DOHH2 (cell line): Measurements from ENCODE around the gene B4GALT1.

Source experiments
- H3F3A ChIP-seq: fragments of 200-600 bp; sonication (generic), shearing (Covaris generic); 2 replicates; pipeline ENCODE4 v1.6.0; 2016; ENCODE audit warnings: antibody characterized with exemption, mild to moderate bottlenecking; ENCODE audit not compliant: control insufficient read depth, insufficient read depth
- H3K27ac ChIP-seq: fragments of 200-600 bp; sonication (generic); 2 replicates; pipeline ENCODE4 v1.5.1; 2014; ENCODE audit warnings: low read depth, mild to moderate bottlenecking, low read length, moderate library complexity
- H3K27me3 ChIP-seq: fragments of 200-600 bp; sonication (generic); 2 replicates; pipeline ENCODE4 v1.6.1; 2014; ENCODE audit warnings: mild to moderate bottlenecking, low read length, mixed read lengths; ENCODE audit not compliant: control insufficient read depth
- H3K36me3 ChIP-seq: fragments of 200-600 bp; sonication (generic); 2 replicates; pipeline ENCODE4 v1.6.1; 2014; ENCODE audit warnings: mild to moderate bottlenecking, low read length, moderate library complexity, mixed read lengths; ENCODE audit not compliant: control insufficient read depth
- H3K4me1 ChIP-seq: fragments of 200-600 bp; sonication (generic); 2 replicates; pipeline ENCODE4 v1.6.1; 2014; ENCODE audit warnings: mild to moderate bottlenecking, low read length, mixed read lengths; ENCODE audit not compliant: control insufficient read depth
- H3K4me2 ChIP-seq: fragments of 200-600 bp; sonication (generic); 2 replicates; pipeline ENCODE4 v1.6.0; 2014; ENCODE audit warnings: mild to moderate bottlenecking, low read length, moderate library complexity
- H3K4me3 ChIP-seq: fragments of 200-600 bp; sonication (generic); 2 replicates; pipeline ENCODE4 v1.5.1; 2014; ENCODE audit warnings: mild to moderate bottlenecking, low read length, mixed read lengths
- H3K79me2 ChIP-seq: fragments of 200-600 bp; sonication (generic); 2 replicates; pipeline ENCODE4 v1.6.1; 2014; ENCODE audit warnings: mild to moderate bottlenecking, low read length, mixed read lengths; ENCODE audit not compliant: control insufficient read depth
- H3K9me2 ChIP-seq: fragments of 200-600 bp; sonication (generic); replicated peaks from 2 replicates; pipeline ENCODE4 v1.6.1; 2014; ENCODE audit warnings: mild to moderate bottlenecking, low read length, mixed read lengths; ENCODE audit not compliant: control insufficient read depth
- H3K9me3 ChIP-seq: fragments of 200-600 bp; sonication (generic); 2 replicates; pipeline ENCODE4 v1.6.1; 2014; ENCODE audit warnings: antibody characterized with exemption, low read length, mixed read lengths; ENCODE audit not compliant: control insufficient read depth, insufficient read depth
- H4K20me1 ChIP-seq: fragments of 200-600 bp; sonication (generic); 2 replicates; pipeline ENCODE4 v1.6.0; 2014; ENCODE audit warnings: low read depth, mild to moderate bottlenecking, antibody characterized with exemption, low read length, moderate library complexity; ENCODE audit not compliant: control insufficient read depth, insufficient read depth
- CTCF ChIP-seq: fragments of 200-600 bp; sonication (generic); IDR thresholded peaks from one replicate; pipeline ENCODE4 v1.5.1; 2014; ENCODE audit warnings: antibody characterized with exemption, mild to moderate bottlenecking, low read depth, low read length; ENCODE audit not compliant: poor library complexity, severe bottlenecking
- EZH2phosphoT487 ChIP-seq: fragments of 200-600 bp; sonication (generic); IDR thresholded peaks from 2 replicates; pipeline ENCODE4 v1.6.1; 2017; ENCODE audit warnings: borderline replicate concordance, mild to moderate bottlenecking, antibody characterized with exemption, low read length, moderate library complexity, mixed read lengths

B4GALT1 gene

GRCh38 chr9:33138768-33139167, 28.4 kb downstream of the B4GALT1 start:
- Histone ChIP-seq H3K4me3 (no peak overlapping the region), H4K20me1 (no peaks in the 10 kb centered on the region), H3K79me2 (peaks cover 62% of the 10 kb centered on the region), H3K9me2 (no peaks in the 10 kb centered on the region), H3K36me3 (peaks cover 2% of the 10 kb centered on the region; the same call in 1 of the 2 replicates), H3K27me3 (no peaks in the 10 kb centered on the region), H3F3A (no peaks in the 10 kb centered on the region), H3K4me2 (no peak overlapping the region), H3K27ac (no peak overlapping the region), H3K4me1 (peaks cover 40% of the 10 kb centered on the region), H3K9me3 (no peaks in the 10 kb centered on the region)
- TF ChIP-seq CTCF, result no peak
- no peak for TF ChIP-seq EZH2phosphoT487

GRCh38 chr9:33137781-33138264, 29.3 kb downstream of the B4GALT1 start:
- H3K79me2 ChIP-seq, result peaks cover 55% of the 10 kb centered on the region
- H3K4me3 ChIP-seq, result no peak overlapping the region
- no peaks in the 10 kb centered on the region for H3K27me3 ChIP-seq
- TF ChIP-seq CTCF, result no peak
- TF ChIP-seq EZH2phosphoT487, result no peak
- H3K9me2 ChIP-seq, result no peaks in the 10 kb centered on the region
- H3F3A ChIP-seq, result no peaks in the 10 kb centered on the region
- H3K9me3 ChIP-seq, result no peaks in the 10 kb centered on the region
- H3K27ac ChIP-seq, result no peak overlapping the region
- H3K4me1 ChIP-seq, result peaks cover 33% of the 10 kb centered on the region
- H4K20me1 ChIP-seq, result no peaks in the 10 kb centered on the region
- no peak overlapping the region for H3K4me2 ChIP-seq
- peaks cover 10% of the 10 kb centered on the region; the same call in 1 of the 2 replicates for H3K36me3 ChIP-seq

- no peaks in the 10 kb centered on the region for H3K9me3 ChIP-seq
- H3K79me2 ChIP-seq, result peaks cover 48% of the 10 kb centered on the region
- no peaks in the 10 kb centered on the region for H3F3A ChIP-seq
- peaks cover 25% of the 10 kb centered on the region for H3K4me1 ChIP-seq
- H3K4me3 ChIP-seq, result no peak overlapping the region
- peaks cover 10% of the 10 kb centered on the region for H3K36me3 ChIP-seq
- TF ChIP-seq CTCF (no peak), EZH2phosphoT487 (no peak)
- H3K9me2 ChIP-seq, result no peaks in the 10 kb centered on the region
- no peak overlapping the region for H3K27ac ChIP-seq
- H4K20me1 ChIP-seq, result no peaks in the 10 kb centered on the region
- H3K27me3 ChIP-seq, result no peaks in the 10 kb centered on the region
- H3K4me2 ChIP-seq, result no peak overlapping the region
Measured at GRCh38 chr9:33136721-33137670, 30.1 kb downstream of the B4GALT1 start.
